ENCODE data around the gene TXNL4B. TPM values are rescaled to one million over a fixed set of nuclear protein-coding genes. Genes with fewer than 3 reads are reported as not detected.

The TXNL4B gene
- polyA plus RNA-seq, 3 donors: 6.4 to 10.9 (median 7.0) TPM

GRCh38 chr16:72123426-72123825 lies 30.0 kb upstream of the TXNL4B start:
- Histone ChIP-seq H3K4me3 (replicated peaks in 1 of 3; ENCODE audit: low read depth in 2 of 3, low read length in 3 of 3) (no peak overlapping the region), H3K9me3 (replicated peaks in 1 of 2; ENCODE audit: control insufficient read depth in 1 of 2, insufficient read depth in 1 of 2, low read length in 2 of 2) (no peaks in the 10 kb centered on the region), H3K27me3 (ENCODE audit: control insufficient read depth in 2 of 2, insufficient read depth in 2 of 2, low read length in 2 of 2) (no peaks in the 10 kb centered on the region), H3K4me2 (replicated peaks; ENCODE audit: extremely low read depth, low read length, poor library complexity, severe bottlenecking) (no peak overlapping the region), H3K27ac (ENCODE audit: low read depth in 1 of 2, low read length in 2 of 2) (no peak overlapping the region), H2AFZ (ENCODE audit: insufficient read depth, low read depth, low read length, poor library complexity, severe bottlenecking) (no peak overlapping the region), H3K79me2 (ENCODE audit: insufficient read depth, low read length) (no peaks in the 10 kb centered on the region), H3K36me3 (replicated peaks in 1 of 2; ENCODE audit: control insufficient read depth in 1 of 2, insufficient read depth in 2 of 2, low read length in 2 of 2) (peaks cover 0 to 6% of the 10 kb centered on the region in 2 donors), H3K4me1 (ENCODE audit: control insufficient read depth in 1 of 2, insufficient read depth in 2 of 2, low read length in 2 of 2) (peaks cover 17 to 23% of the 10 kb centered on the region in 2 donors), H3K9ac (ENCODE audit: insufficient read depth, low read length, poor library complexity, severe bottlenecking) (no peak overlapping the region), H4K20me1 (ENCODE audit: insufficient read depth, low read length) (no peaks in the 10 kb centered on the region)
- H3K4me3 Mint-ChIP-seq: no peak overlapping the region
- H3K4me1 Mint-ChIP-seq: peaks cover 31% of the 10 kb centered on the region
- TF ChIP-seq, protein P1, sequence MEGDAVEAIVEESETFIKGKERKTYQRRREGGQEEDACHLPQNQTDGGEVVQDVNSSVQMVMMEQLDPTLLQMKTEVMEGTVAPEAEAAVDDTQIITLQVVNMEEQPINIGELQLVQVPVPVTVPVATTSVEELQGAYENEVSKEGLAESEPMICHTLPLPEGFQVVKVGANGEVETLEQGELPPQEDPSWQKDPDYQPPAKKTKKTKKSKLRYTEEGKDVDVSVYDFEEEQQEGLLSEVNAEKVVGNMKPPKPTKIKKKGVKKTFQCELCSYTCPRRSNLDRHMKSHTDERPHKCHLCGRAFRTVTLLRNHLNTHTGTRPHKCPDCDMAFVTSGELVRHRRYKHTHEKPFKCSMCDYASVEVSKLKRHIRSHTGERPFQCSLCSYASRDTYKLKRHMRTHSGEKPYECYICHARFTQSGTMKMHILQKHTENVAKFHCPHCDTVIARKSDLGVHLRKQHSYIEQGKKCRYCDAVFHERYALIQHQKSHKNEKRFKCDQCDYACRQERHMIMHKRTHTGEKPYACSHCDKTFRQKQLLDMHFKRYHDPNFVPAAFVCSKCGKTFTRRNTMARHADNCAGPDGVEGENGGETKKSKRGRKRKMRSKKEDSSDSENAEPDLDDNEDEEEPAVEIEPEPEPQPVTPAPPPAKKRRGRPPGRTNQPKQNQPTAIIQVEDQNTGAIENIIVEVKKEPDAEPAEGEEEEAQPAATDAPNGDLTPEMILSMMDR (IDR thresholded peaks at IDR 0.05): no peak
- WGBS (ENCODE audit: insufficient coverage): 91% methylated on average over 5 of the region's 8 CpGs
- H3K36me3 Mint-ChIP-seq: peaks cover 3 to 13% of the 10 kb centered on the region in 2 donors
- peaks cover 0 to 2% (median 0%) of the 10 kb centered on the region in 3 donors for H3K27me3 Mint-ChIP-seq (ENCODE audit: low read depth in 3 of 3)
- H3K27ac Mint-ChIP-seq: peak overlapping the region in 2 of 7 donors; percentile 58 to 70
- no peak for DNase-seq
- intact Hi-C loops (cut with micrococcal nuclease): loop anchor here (10.0 kb wide), 3 partner anchors 111 to 341 kb away; no protein-coding TSS in a partner anchor
- peaks cover 0 to 2% (median 0%) of the 10 kb centered on the region in 7 donors for H3K9me3 Mint-ChIP-seq

DNA sequence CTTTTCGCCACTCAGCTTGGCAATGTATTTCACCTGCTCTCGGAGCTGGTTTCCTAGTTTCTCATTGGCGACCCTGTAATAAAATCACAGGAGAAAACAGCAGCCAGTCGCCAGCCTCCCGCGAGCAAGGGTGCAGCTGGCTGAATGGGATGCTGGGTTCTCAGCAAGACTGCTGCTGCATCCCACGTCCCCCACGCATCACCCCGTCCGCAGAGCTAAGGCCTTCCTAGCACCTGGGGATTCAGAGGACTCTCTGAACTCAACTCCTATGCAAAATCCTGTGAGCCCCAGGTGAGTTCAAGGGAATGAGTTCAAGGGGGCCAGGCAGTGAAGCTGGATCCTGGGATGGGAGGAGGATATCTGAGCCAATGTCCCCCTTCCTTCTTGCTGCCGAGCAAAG lies 29.5 kb upstream of the TXNL4B start:
- DNase-seq: no peak
- no peaks in the 10 kb centered on the region for H3K27me3 ChIP-seq (ENCODE audit: control insufficient read depth in 2 of 2, insufficient read depth in 2 of 2, low read length in 2 of 2)
- peaks cover 0 to under 1% of the 10 kb centered on the region in 2 donors for H3K36me3 ChIP-seq (replicated peaks in 1 of 2; ENCODE audit: control insufficient read depth in 1 of 2, insufficient read depth in 2 of 2, low read length in 2 of 2)
- Mint-ChIP-seq H3K27ac (no peak overlapping the region), H3K27me3 (ENCODE audit: low read depth in 3 of 3) (peaks cover 0 to 2% (median 0%) of the 10 kb centered on the region in 3 donors), H3K36me3 (peaks cover 3 to 10% of the 10 kb centered on the region in 2 donors), H3K4me1 (peaks cover 31% of the 10 kb centered on the region), H3K4me3 (no peak overlapping the region), H3K9me3 (peaks cover 0 to 2% (median 0%) of the 10 kb centered on the region in 7 donors)
- no peak overlapping the region for H3K9ac ChIP-seq (ENCODE audit: insufficient read depth, low read length, poor library complexity, severe bottlenecking)
- H2AFZ ChIP-seq (ENCODE audit: insufficient read depth, low read depth, low read length, poor library complexity, severe bottlenecking): no peak overlapping the region
- H4K20me1 ChIP-seq (ENCODE audit: insufficient read depth, low read length): no peaks in the 10 kb centered on the region
- H3K79me2 ChIP-seq (ENCODE audit: insufficient read depth, low read length): no peaks in the 10 kb centered on the region
- WGBS (ENCODE audit: insufficient coverage): 98% methylated on average over 9 of the region's 11 CpGs
- intact Hi-C loops (cut with micrococcal nuclease): loop anchor here (10.0 kb wide), 3 partner anchors 112 to 342 kb away; no protein-coding TSS in a partner anchor
- peaks cover 17 to 23% of the 10 kb centered on the region in 2 donors for H3K4me1 ChIP-seq (ENCODE audit: control insufficient read depth in 1 of 2, insufficient read depth in 2 of 2, low read length in 2 of 2)
- TF ChIP-seq, protein P1 (IDR thresholded peaks at IDR 0.05): no peak
- H3K4me3 ChIP-seq (replicated peaks in 1 of 3; ENCODE audit: low read depth in 2 of 3, low read length in 3 of 3): no peak overlapping the region
- no peak overlapping the region for H3K27ac ChIP-seq (ENCODE audit: low read depth in 1 of 2, low read length in 2 of 2)
- no peak overlapping the region for H3K4me2 ChIP-seq (replicated peaks; ENCODE audit: extremely low read depth, low read length, poor library complexity, severe bottlenecking)
- H3K9me3 ChIP-seq (replicated peaks in 1 of 2; ENCODE audit: control insufficient read depth in 1 of 2, insufficient read depth in 1 of 2, low read length in 2 of 2): no peaks in the 10 kb centered on the region

Data from CD14-positive monocyte (primary cell).